Fibroblast of lung (primary cell): ENCODE data around the gene PCGF3. TPM values are rescaled to one million over a fixed set of nuclear protein-coding genes. Genes with fewer than 3 reads are reported as not detected.

Experiments
- DNase-seq, 2 donors: peaks; one replicate each; pipeline versions ENCODE4 v3.0.0 to v3.0.0-alpha.2; 2010; ENCODE audit warnings: low read depth in 2 of 2
- H2AFZ ChIP-seq: 2 replicates; pipeline ENCODE4 v1.5.1; 2012; ENCODE audit warnings: low read length, control low read depth, inconsistent platforms
- H3K27ac ChIP-seq: 2 replicates; pipeline ENCODE4 v1.5.1; 2011; ENCODE audit warnings: low read length, control low read depth; ENCODE audit not compliant: insufficient read depth
- H3K27me3 ChIP-seq: 2 replicates; pipeline ENCODE4 v1.5.1; 2011; ENCODE audit warnings: mild to moderate bottlenecking, low read length; ENCODE audit not compliant: control insufficient read depth, insufficient read depth
- H3K36me3 ChIP-seq: 2 replicates; pipeline ENCODE4 v1.5.1; 2011; ENCODE audit warnings: low read length; ENCODE audit not compliant: control insufficient read depth, insufficient read depth
- H3K4me1 ChIP-seq: 2 replicates; pipeline ENCODE4 v1.5.1; 2011; ENCODE audit warnings: low read length; ENCODE audit not compliant: control insufficient read depth, insufficient read depth; ENCODE audit errors: extremely low read depth
- H3K4me2 ChIP-seq: 2 replicates; pipeline ENCODE4 v1.5.1; 2011; ENCODE audit warnings: low read length, control low read depth; ENCODE audit not compliant: insufficient read depth; ENCODE audit errors: extremely low read depth
- H3K4me3 ChIP-seq, 4 experiments: fragments of 200-600 bp in 1 of 4; sonication (generic) in 1 of 4; replicated peaks in 1 of 4; 2 replicates each; pipeline ENCODE4 v1.5.1; 2011 to 2016; ENCODE audit warnings: low read length in 4 of 4, low read depth in 3 of 4, mild to moderate bottlenecking in 3 of 4, control low read depth in 2 of 4, inconsistent platforms in 1 of 4, mixed read lengths in 1 of 4; ENCODE audit not compliant: insufficient read depth in 1 of 4; ENCODE audit errors: control extremely low read depth in 1 of 4
- H3K79me2 ChIP-seq: 2 replicates; pipeline ENCODE4 v1.5.1; 2012; ENCODE audit warnings: mild to moderate bottlenecking, low read length, inconsistent platforms; ENCODE audit not compliant: control insufficient read depth, insufficient read depth
- H3K9ac ChIP-seq: 2 replicates; pipeline ENCODE4 v1.5.1; 2011; ENCODE audit warnings: mild to moderate bottlenecking, low read length, control low read depth; ENCODE audit not compliant: insufficient read depth
- H3K9me3 ChIP-seq: 2 replicates; pipeline ENCODE4 v1.5.1; 2012; ENCODE audit warnings: low read depth, low read length; ENCODE audit not compliant: control insufficient read depth, insufficient read depth
- H4K20me1 ChIP-seq: 2 replicates; pipeline ENCODE4 v1.5.1; 2011; ENCODE audit warnings: low read length; ENCODE audit not compliant: control insufficient read depth, insufficient read depth; ENCODE audit errors: extremely low read depth
- EZH2 ChIP-seq: IDR thresholded peaks from 2 replicates; pipeline ENCODE4 v1.5.1; 2012; ENCODE audit warnings: low read length, control low read depth, mild to moderate bottlenecking; ENCODE audit errors: missing control alignments
- polyA plus RNA-seq, 2 donors: library from polyadenylated mRNA; depleted of rRNA in 1 of 2; stranded (reverse) in 1 of 2; unstranded in 1 of 2; fragments of >200 nt; gene quantifications; 2 replicates each; pipeline ENCODE4 v1.2.1, GENCODE V29; 2011 to 2012; ENCODE audit warnings: missing spikeins in 1 of 2
- total RNA-seq: library from RNA; depleted of rRNA; stranded (reverse); fragments of >200 nt; gene quantifications from 2 replicates; pipeline ENCODE4 v1.2.1, GENCODE V29; 2014
- TF ChIP-seq, protein P1 (sequence below), 2 donors: IDR thresholded peaks in 1 of 2; conservative IDR thresholded peaks in 1 of 2; 1 replicate in 1 of 2; 2 replicates in 1 of 2; pipeline ENCODE4 v1.5.1; 2011 to 2012; ENCODE audit warnings: low read length in 2 of 2, control low read depth in 1 of 2, inconsistent platforms in 1 of 2, low read depth in 1 of 2, mild to moderate bottlenecking in 1 of 2

Gene PCGF3
- total and polyA plus RNA-seq, 2 donors (not counting 1 experiment from before 2014, with no cell fraction given) = 24.8 to 27.1 TPM

- peak; percentile 15 to 33 for DNase-seq
- H3K4me3 ChIP-seq = no peak overlapping the region
- peak overlapping the region; percentile 54 for H3K27ac ChIP-seq
- no peaks in the 10 kb centered on the region for H4K20me1 ChIP-seq
- no peak overlapping the region for H3K9ac ChIP-seq
- H3K36me3 ChIP-seq = peaks cover 3% of the 10 kb centered on the region
- H3K27me3 ChIP-seq = no peaks in the 10 kb centered on the region
- H3K4me1 ChIP-seq = peaks cover 21% of the 10 kb centered on the region
- no peak for TF ChIP-seq EZH2
- TF ChIP-seq, protein P1, sequence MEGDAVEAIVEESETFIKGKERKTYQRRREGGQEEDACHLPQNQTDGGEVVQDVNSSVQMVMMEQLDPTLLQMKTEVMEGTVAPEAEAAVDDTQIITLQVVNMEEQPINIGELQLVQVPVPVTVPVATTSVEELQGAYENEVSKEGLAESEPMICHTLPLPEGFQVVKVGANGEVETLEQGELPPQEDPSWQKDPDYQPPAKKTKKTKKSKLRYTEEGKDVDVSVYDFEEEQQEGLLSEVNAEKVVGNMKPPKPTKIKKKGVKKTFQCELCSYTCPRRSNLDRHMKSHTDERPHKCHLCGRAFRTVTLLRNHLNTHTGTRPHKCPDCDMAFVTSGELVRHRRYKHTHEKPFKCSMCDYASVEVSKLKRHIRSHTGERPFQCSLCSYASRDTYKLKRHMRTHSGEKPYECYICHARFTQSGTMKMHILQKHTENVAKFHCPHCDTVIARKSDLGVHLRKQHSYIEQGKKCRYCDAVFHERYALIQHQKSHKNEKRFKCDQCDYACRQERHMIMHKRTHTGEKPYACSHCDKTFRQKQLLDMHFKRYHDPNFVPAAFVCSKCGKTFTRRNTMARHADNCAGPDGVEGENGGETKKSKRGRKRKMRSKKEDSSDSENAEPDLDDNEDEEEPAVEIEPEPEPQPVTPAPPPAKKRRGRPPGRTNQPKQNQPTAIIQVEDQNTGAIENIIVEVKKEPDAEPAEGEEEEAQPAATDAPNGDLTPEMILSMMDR (conservative IDR thresholded peaks at IDR 0.05 in 1 of 2, IDR thresholded peaks at IDR 0.05 in 1 of 2; ENCODE audit: low read depth in 1 of 2, low read length in 2 of 2) = no peak
- H2AFZ ChIP-seq = no peak overlapping the region
- H3K9me3 ChIP-seq = no peaks in the 10 kb centered on the region
- peak overlapping the region; percentile 36 for H3K4me2 ChIP-seq
- peaks cover 64% of the 10 kb centered on the region for H3K79me2 ChIP-seq
Observed at GRCh38 chr4:721261-722168, 15.9 kb downstream of the PCGF3 start.

GRCh38 chr4:722169-722725 lies 16.6 kb downstream of the PCGF3 start:
- DNase-seq = no peak
- no peaks in the 10 kb centered on the region for H3K27me3 ChIP-seq
- peaks cover 3% of the 10 kb centered on the region for H3K36me3 ChIP-seq
- TF ChIP-seq, protein P1 (conservative IDR thresholded peaks at IDR 0.05 in 1 of 2, IDR thresholded peaks at IDR 0.05 in 1 of 2; ENCODE audit: low read depth in 1 of 2, low read length in 2 of 2) = no peak
- no peak for TF ChIP-seq EZH2
- no peak overlapping the region for H3K4me3 ChIP-seq
- no peaks in the 10 kb centered on the region for H3K9me3 ChIP-seq
- H3K4me2 ChIP-seq = peak overlapping the region; percentile 36
- H3K4me1 ChIP-seq = peaks cover 21% of the 10 kb centered on the region
- H3K9ac ChIP-seq = no peak overlapping the region
- H2AFZ ChIP-seq = no peak overlapping the region
- H3K79me2 ChIP-seq = peaks cover 66% of the 10 kb centered on the region
- no peaks in the 10 kb centered on the region for H4K20me1 ChIP-seq
- H3K27ac ChIP-seq = peak overlapping the region; percentile 54

GRCh38 chr4:722851-723360 lies 17.3 kb downstream of the PCGF3 start:
- H3K27ac ChIP-seq = peak overlapping the region; percentile 70
- no peak for TF ChIP-seq EZH2
- TF ChIP-seq, protein P1 (conservative IDR thresholded peaks at IDR 0.05 in 1 of 2, IDR thresholded peaks at IDR 0.05 in 1 of 2; ENCODE audit: low read depth in 1 of 2, low read length in 2 of 2) = no peak
- peaks cover 66% of the 10 kb centered on the region for H3K79me2 ChIP-seq
- no peak for DNase-seq
- no peak overlapping the region for H3K9ac ChIP-seq
- H3K36me3 ChIP-seq = peaks cover 3% of the 10 kb centered on the region
- peaks cover 21% of the 10 kb centered on the region for H3K4me1 ChIP-seq
- no peak overlapping the region for H3K4me2 ChIP-seq
- H3K27me3 ChIP-seq = no peaks in the 10 kb centered on the region
- H3K4me3 ChIP-seq = no peak overlapping the region
- H3K9me3 ChIP-seq = no peaks in the 10 kb centered on the region
- H2AFZ ChIP-seq = no peak overlapping the region
- H4K20me1 ChIP-seq = no peaks in the 10 kb centered on the region
